ENCODE results near the gene TEX53.

The TEX53 gene

GRCh38 chr9:114643001-114643400, 14.6 kb downstream of the TEX53 start:
- no peak overlapping the region for H3K4me3 ChIP-seq (ENCODE audit: low read depth in 1 of 2, low read length in 2 of 2)
- no peak overlapping the region for H3K27ac ChIP-seq (ENCODE audit: low read length)
- no peaks in the 10 kb centered on the region for H3K27me3 ChIP-seq (ENCODE audit: insufficient read depth, low read length, poor library complexity)
- no peak overlapping the region for H2AFZ ChIP-seq (ENCODE audit: low read depth, low read length)
- peaks cover 58% of the 10 kb centered on the region for H3K36me3 ChIP-seq (ENCODE audit: insufficient read depth, low read length)
- TF ChIP-seq EZH2 (IDR thresholded peaks at IDR 0.05; ENCODE audit: borderline replicate concordance, low read depth, low read length, severe bottlenecking) = no peak
- TF ChIP-seq CTCF (IDR thresholded peaks at IDR 0.05; ENCODE audit: borderline replicate concordance, extremely low read depth, low read length, poor library complexity, severe bottlenecking) = no peak
- ATAC-seq (ENCODE audit: insufficient read depth, low read depth) = no peak
- H3K9me3 ChIP-seq (ENCODE audit: insufficient read depth, low read length, severe bottlenecking) = no peaks in the 10 kb centered on the region
- DNase-seq = no peak
- no peaks in the 10 kb centered on the region for H3K4me1 ChIP-seq (ENCODE audit: insufficient read depth, low read length)
- no peaks in the 10 kb centered on the region for H3K79me2 ChIP-seq (ENCODE audit: insufficient read depth, low read length)
- H3K4me2 ChIP-seq (ENCODE audit: insufficient read depth, low read length) = no peak overlapping the region
- H3K9ac ChIP-seq (ENCODE audit: low read depth, low read length) = no peak overlapping the region
- H4K20me1 ChIP-seq (ENCODE audit: insufficient read depth, low read length) = no peaks in the 10 kb centered on the region

- Histone ChIP-seq H3K79me2 (ENCODE audit: insufficient read depth, low read length) (no peaks in the 10 kb centered on the region), H3K27me3 (ENCODE audit: insufficient read depth, low read length, poor library complexity) (no peaks in the 10 kb centered on the region), H2AFZ (ENCODE audit: low read depth, low read length) (no peak overlapping the region), H3K4me3 (ENCODE audit: low read depth in 1 of 2, low read length in 2 of 2) (no peak overlapping the region), H3K27ac (ENCODE audit: low read length) (no peak overlapping the region), H3K4me2 (ENCODE audit: insufficient read depth, low read length) (no peak overlapping the region), H4K20me1 (ENCODE audit: insufficient read depth, low read length) (no peaks in the 10 kb centered on the region), H3K9me3 (ENCODE audit: insufficient read depth, low read length, severe bottlenecking) (no peaks in the 10 kb centered on the region), H3K4me1 (ENCODE audit: insufficient read depth, low read length) (no peaks in the 10 kb centered on the region), H3K36me3 (ENCODE audit: insufficient read depth, low read length) (peaks cover 66% of the 10 kb centered on the region), H3K9ac (ENCODE audit: low read depth, low read length) (no peak overlapping the region)
- TF ChIP-seq CTCF (IDR thresholded peaks at IDR 0.05; ENCODE audit: borderline replicate concordance, extremely low read depth, low read length, poor library complexity, severe bottlenecking) (no peak), EZH2 (IDR thresholded peaks at IDR 0.05; ENCODE audit: borderline replicate concordance, low read depth, low read length, severe bottlenecking) (no peak)
- no peak for DNase-seq
- no peak for ATAC-seq (ENCODE audit: insufficient read depth, low read depth)
Measured at GRCh38 chr9:114641967-114642366, 15.6 kb downstream of the TEX53 start.

- H4K20me1 ChIP-seq (ENCODE audit: insufficient read depth, low read length) = no peaks in the 10 kb centered on the region
- no peak for ATAC-seq (ENCODE audit: insufficient read depth, low read depth)
- no peak overlapping the region for H2AFZ ChIP-seq (ENCODE audit: low read depth, low read length)
- H3K9ac ChIP-seq (ENCODE audit: low read depth, low read length) = no peak overlapping the region
- H3K79me2 ChIP-seq (ENCODE audit: insufficient read depth, low read length) = no peaks in the 10 kb centered on the region
- no peaks in the 10 kb centered on the region for H3K9me3 ChIP-seq (ENCODE audit: insufficient read depth, low read length, severe bottlenecking)
- no peaks in the 10 kb centered on the region for H3K4me1 ChIP-seq (ENCODE audit: insufficient read depth, low read length)
- no peak overlapping the region for H3K4me3 ChIP-seq (ENCODE audit: low read depth in 1 of 2, low read length in 2 of 2)
- TF ChIP-seq CTCF (IDR thresholded peaks at IDR 0.05; ENCODE audit: borderline replicate concordance, extremely low read depth, low read length, poor library complexity, severe bottlenecking) (no peak), EZH2 (IDR thresholded peaks at IDR 0.05; ENCODE audit: borderline replicate concordance, low read depth, low read length, severe bottlenecking) (no peak)
- H3K36me3 ChIP-seq (ENCODE audit: insufficient read depth, low read length) = peaks cover 64% of the 10 kb centered on the region
- H3K27ac ChIP-seq (ENCODE audit: low read length) = no peak overlapping the region
- no peaks in the 10 kb centered on the region for H3K27me3 ChIP-seq (ENCODE audit: insufficient read depth, low read length, poor library complexity)
- DNase-seq = no peak
- no peak overlapping the region for H3K4me2 ChIP-seq (ENCODE audit: insufficient read depth, low read length)
Measured at GRCh38 chr9:114638404-114638803, 19.2 kb downstream of the TEX53 start.

- H3K27ac ChIP-seq (ENCODE audit: low read length) = no peak overlapping the region
- H3K4me3 ChIP-seq (ENCODE audit: low read depth in 1 of 2, low read length in 2 of 2) = no peak overlapping the region
- no peak overlapping the region for H2AFZ ChIP-seq (ENCODE audit: low read depth, low read length)
- no peaks in the 10 kb centered on the region for H3K27me3 ChIP-seq (ENCODE audit: insufficient read depth, low read length, poor library complexity)
- no peaks in the 10 kb centered on the region for H3K4me1 ChIP-seq (ENCODE audit: insufficient read depth, low read length)
- H3K9me3 ChIP-seq (ENCODE audit: insufficient read depth, low read length, severe bottlenecking) = no peaks in the 10 kb centered on the region
- no peaks in the 10 kb centered on the region for H4K20me1 ChIP-seq (ENCODE audit: insufficient read depth, low read length)
- ATAC-seq (ENCODE audit: insufficient read depth, low read depth) (no peak), DNase-seq (no peak)
- peaks cover 86% of the 10 kb centered on the region for H3K36me3 ChIP-seq (ENCODE audit: insufficient read depth, low read length)
- H3K4me2 ChIP-seq (ENCODE audit: insufficient read depth, low read length) = no peak overlapping the region
- H3K9ac ChIP-seq (ENCODE audit: low read depth, low read length) = no peak overlapping the region
- H3K79me2 ChIP-seq (ENCODE audit: insufficient read depth, low read length) = no peaks in the 10 kb centered on the region
- TF ChIP-seq EZH2 (IDR thresholded peaks at IDR 0.05; ENCODE audit: borderline replicate concordance, low read depth, low read length, severe bottlenecking) = no peak
- no peak for TF ChIP-seq CTCF (IDR thresholded peaks at IDR 0.05; ENCODE audit: borderline replicate concordance, extremely low read depth, low read length, poor library complexity, severe bottlenecking)
Measured at GRCh38 chr9:114634387-114634786, 23.2 kb downstream of the TEX53 start.
